Measurements from ENCODE around the gene WNT5B. TPM values are rescaled to one million over a fixed set of nuclear protein-coding genes. Genes with fewer than 3 reads are reported as not detected.

Gene WNT5B
- total RNA-seq, 2 experiments from 2014 or later = not detected

DNA sequence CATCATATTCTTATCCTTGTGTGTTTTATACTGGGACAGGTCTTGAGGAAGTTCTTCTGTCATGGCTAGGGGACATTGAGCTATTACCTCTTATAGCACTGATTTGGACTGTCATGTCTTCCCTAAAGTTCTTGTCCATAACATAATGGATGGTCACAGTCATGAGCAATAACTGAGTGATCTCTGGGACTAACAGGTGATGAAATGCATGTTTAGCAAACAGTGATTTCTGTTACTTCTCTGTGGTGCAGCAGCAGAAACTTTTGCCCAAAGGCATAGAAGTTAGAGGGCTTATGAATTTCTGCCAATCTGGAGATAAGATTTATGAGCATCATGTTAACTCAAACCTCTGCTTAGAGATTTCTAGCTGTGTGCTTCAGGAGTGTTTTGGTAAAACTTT is 67.8 kb downstream of the WNT5B start:
- H3K4me1 Mint-ChIP-seq (ENCODE audit: low read depth) = peaks cover 40% of the 10 kb centered on the region
- CTCF ChIA-PET = interaction anchor here (1.0 to 4.6 kb wide), 3 partner anchors 30 to 243 kb away, joined by 3 to 21 read pairs (median 3); no protein-coding TSS in a partner anchor
- no peak for ATAC-seq
- DNase-seq = no peak
- H3K4me3 Mint-ChIP-seq = no peak overlapping the region
- H3K36me3 Mint-ChIP-seq (ENCODE audit: low read depth) = peaks cover 56% of the 10 kb centered on the region
- no peak overlapping the region for H3K27ac Mint-ChIP-seq
- no peaks in the 10 kb centered on the region for H3K27me3 Mint-ChIP-seq (ENCODE audit: low read depth)
- POLR2A ChIA-PET = no interaction called here
- no peaks in the 10 kb centered on the region for H3K9me3 Mint-ChIP-seq (ENCODE audit: insufficient read depth)

Small RNA genes within 50 kb of the gene (microRNA-seq; reads per million reads assigned to microRNA genes)
- not detected for gene MIR3649

Other genes starting within 250 kb of the WNT5B start
- 10 to 100 TPM; 27.5 to 28.9 TPM for gene FBXL14, start 34.6 kb upstream of the WNT5B start, total RNA-seq
- 10 to 100 TPM; 64.4 to 68.3 TPM for gene ADIPOR2, start 61.8 kb downstream of the WNT5B start, total RNA-seq
- gene LRTM2, start 191.3 kb downstream of the WNT5B start, total RNA-seq = not detected

Data from activated CD8-positive, alpha-beta T cell treated with anti-CD3 and anti-CD28 coated beads, Interleukin-2, amount 10 ng/mL, durations not matched to agents 7 days and 5 days (primary cell).